ENCODE data around the gene ANOS1. TPM values are rescaled to one million over a fixed set of nuclear protein-coding genes. Genes with fewer than 3 reads are reported as not detected.
A peak's percentile ranks its signal among the peaks of the same experiment; 100 is the strongest.

ANOS1 gene
- total and polyA plus RNA-seq, 2 donors (not counting 3 experiments of a cell fraction or from before 2014, with no cell fraction given), result 0.55 to 0.87 TPM

DNA sequence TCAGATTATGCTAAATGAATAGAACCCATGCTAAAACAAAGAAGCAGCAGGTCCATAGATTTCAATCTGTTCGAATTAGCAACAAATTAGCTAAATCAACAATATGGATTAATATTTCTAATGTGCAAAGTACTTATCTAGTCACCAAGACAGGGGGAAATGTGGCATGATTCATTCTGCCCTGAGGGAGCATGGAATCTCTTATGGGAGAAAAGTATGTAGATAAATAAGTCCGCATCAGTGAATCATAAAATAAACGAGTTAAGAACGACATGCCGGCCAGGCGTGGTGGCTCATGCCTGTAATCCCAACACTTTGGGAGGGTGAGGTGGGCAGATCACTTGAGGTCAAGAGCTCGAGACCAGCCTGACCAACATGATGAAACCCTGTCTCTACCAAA lies 102.1 kb downstream of the ANOS1 start:
- POLR2A ChIA-PET, result no interaction called here
- intact Hi-C loops (cut with micrococcal nuclease), result no loop called here

DNA sequence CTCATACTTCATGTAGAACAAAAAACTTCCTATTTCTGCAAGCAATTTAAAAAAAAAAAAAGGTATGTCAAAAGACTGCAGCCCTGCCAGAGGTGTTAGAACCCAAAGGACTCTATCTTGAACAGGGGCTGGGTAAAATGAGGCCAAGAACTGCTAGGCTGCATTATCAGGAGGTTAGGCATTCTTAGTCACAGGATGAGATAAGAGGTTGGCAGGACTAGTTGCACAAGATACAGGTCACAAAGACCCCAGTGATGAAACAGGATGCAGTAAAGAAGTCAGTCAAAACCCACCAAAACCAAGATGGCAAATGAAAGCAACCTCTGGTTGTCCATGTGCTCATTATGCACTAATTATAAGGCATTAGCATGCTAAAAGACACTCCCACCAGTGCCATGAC lies 104.1 kb downstream of the ANOS1 start:
- CTCF ChIA-PET, result no interaction called here
- no peaks in the 10 kb centered on the region for H4K20me1 ChIP-seq (replicated peaks; ENCODE audit: control insufficient read depth, extremely low read depth, insufficient read depth, low read length)
- intact Hi-C loops (cut with micrococcal nuclease) (no loop called here), dilution Hi-C loops (cut with MboI; ENCODE audit: extremely low pct_ligation_motif_present, low sequenced_read_pairs) (no loop called here)
- no peaks in the 10 kb centered on the region for H3K9me1 ChIP-seq (replicated peaks; ENCODE audit: control insufficient read depth, extremely low read depth, insufficient read depth, low read length)
- FAIRE-seq (no peak), DNase-seq (ENCODE audit: low read depth, low spot score) (no peak)
- no peak overlapping the region for H3K4me3 ChIP-seq (replicated peaks in 1 of 3; ENCODE audit: insufficient read depth in 1 of 3, low read depth in 1 of 3, low read length in 3 of 3)
- no TSS peak for BruUV-seq (replicated peaks)
- H3K4me1 ChIP-seq (ENCODE audit: control insufficient read depth, extremely low read depth, insufficient read depth, low read length), result no peaks in the 10 kb centered on the region
- no peaks in the 10 kb centered on the region for H3K27me3 ChIP-seq (ENCODE audit: control insufficient read depth in 2 of 2, insufficient read depth in 2 of 2, low read length in 2 of 2)
- H3K9ac ChIP-seq (replicated peaks; ENCODE audit: extremely low read depth, insufficient read depth, low read length), result no peak overlapping the region
- no peak overlapping the region for H2AFZ ChIP-seq (ENCODE audit: low read depth, low read length)
- H3K9me3 ChIP-seq (replicated peaks; ENCODE audit: control insufficient read depth, insufficient read depth, low read length), result no peaks in the 10 kb centered on the region
- no peak overlapping the region for H3K4me2 ChIP-seq (ENCODE audit: insufficient read depth, low read length)
- POLR2A ChIA-PET, result no interaction called here
- no peaks in the 10 kb centered on the region for H3K79me2 ChIP-seq (ENCODE audit: control insufficient read depth, insufficient read depth, low read length)
- H3K36me3 ChIP-seq (ENCODE audit: control insufficient read depth in 2 of 2, extremely low read depth in 1 of 2, insufficient read depth in 2 of 2, low read length in 2 of 2), result no peaks in the 10 kb centered on the region
- TF ChIP-seq POLR2A (IDR thresholded peaks at IDR 0.05; ENCODE audit: low read depth, low read length), result no peak
- no peak for TF ChIP-seq EZH2 (IDR thresholded peaks at IDR 0.05; ENCODE audit: borderline replicate concordance, low read depth, low read length, severe bottlenecking)
- no peak for TF ChIP-seq FOS (IDR thresholded peaks at IDR 0.05; ENCODE audit: borderline replicate concordance, insufficient read depth, low read length)
- TF ChIP-seq GATA2 (IDR thresholded peaks at IDR 0.05; ENCODE audit: insufficient read depth, insufficient read length, low read depth, low read length), result peak; percentile 64
- H3K27ac ChIP-seq (ENCODE audit: insufficient read depth, low read depth, low read length), result no peak overlapping the region

More for the DNA sequence above, 102.1 kb downstream of the ANOS1 start:
- CTCF ChIA-PET, result no interaction called here
- H3K79me2 ChIP-seq (ENCODE audit: control insufficient read depth, insufficient read depth, low read length), result no peaks in the 10 kb centered on the region
- peak; percentile 10 for DNase-seq (ENCODE audit: low read depth, low spot score)
- H3K27ac ChIP-seq (ENCODE audit: insufficient read depth, low read depth, low read length), result no peak overlapping the region
- H3K4me1 ChIP-seq (ENCODE audit: control insufficient read depth, extremely low read depth, insufficient read depth, low read length), result no peaks in the 10 kb centered on the region
- dilution Hi-C loops (cut with MboI; ENCODE audit: extremely low pct_ligation_motif_present, low sequenced_read_pairs), result no loop called here
- no peaks in the 10 kb centered on the region for H3K9me1 ChIP-seq (replicated peaks; ENCODE audit: control insufficient read depth, extremely low read depth, insufficient read depth, low read length)
- no peak overlapping the region for H2AFZ ChIP-seq (ENCODE audit: low read depth, low read length)
- no peak overlapping the region for H3K4me3 ChIP-seq (replicated peaks in 1 of 3; ENCODE audit: insufficient read depth in 1 of 3, low read depth in 1 of 3, low read length in 3 of 3)
- no peaks in the 10 kb centered on the region for H3K9me3 ChIP-seq (replicated peaks; ENCODE audit: control insufficient read depth, insufficient read depth, low read length)
- TF ChIP-seq JUN (IDR thresholded peaks at IDR 0.05; ENCODE audit: borderline replicate concordance, insufficient read depth, insufficient read length, low read depth), result no peak
- TF ChIP-seq, protein P1, sequence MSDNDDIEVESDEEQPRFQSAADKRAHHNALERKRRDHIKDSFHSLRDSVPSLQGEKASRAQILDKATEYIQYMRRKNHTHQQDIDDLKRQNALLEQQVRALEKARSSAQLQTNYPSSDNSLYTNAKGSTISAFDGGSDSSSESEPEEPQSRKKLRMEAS (IDR thresholded peaks at IDR 0.05; ENCODE audit: insufficient read depth, insufficient read length), result no peak
- FAIRE-seq, result no peak
- H3K9ac ChIP-seq (replicated peaks; ENCODE audit: extremely low read depth, insufficient read depth, low read length), result no peak overlapping the region
- H3K4me2 ChIP-seq (ENCODE audit: insufficient read depth, low read length), result no peak overlapping the region
- no peaks in the 10 kb centered on the region for H3K36me3 ChIP-seq (ENCODE audit: control insufficient read depth in 2 of 2, extremely low read depth in 1 of 2, insufficient read depth in 2 of 2, low read length in 2 of 2)
- no TSS peak for BruUV-seq (replicated peaks)
- H3K27me3 ChIP-seq (ENCODE audit: control insufficient read depth in 2 of 2, insufficient read depth in 2 of 2, low read length in 2 of 2), result no peaks in the 10 kb centered on the region
- no peaks in the 10 kb centered on the region for H4K20me1 ChIP-seq (replicated peaks; ENCODE audit: control insufficient read depth, extremely low read depth, insufficient read depth, low read length)

Data from endothelial cell of umbilical vein (primary cell).